ENCODE measurements around the gene HNRNPK. TPM values are rescaled to one million over a fixed set of nuclear protein-coding genes. Genes with fewer than 3 reads are reported as not detected.
A peak's percentile ranks its signal among the peaks of the same experiment; 100 is the strongest.

The HNRNPK gene
- total and polyA plus RNA-seq, 4 donors = 137 to 403 (median 231) TPM

DNA sequence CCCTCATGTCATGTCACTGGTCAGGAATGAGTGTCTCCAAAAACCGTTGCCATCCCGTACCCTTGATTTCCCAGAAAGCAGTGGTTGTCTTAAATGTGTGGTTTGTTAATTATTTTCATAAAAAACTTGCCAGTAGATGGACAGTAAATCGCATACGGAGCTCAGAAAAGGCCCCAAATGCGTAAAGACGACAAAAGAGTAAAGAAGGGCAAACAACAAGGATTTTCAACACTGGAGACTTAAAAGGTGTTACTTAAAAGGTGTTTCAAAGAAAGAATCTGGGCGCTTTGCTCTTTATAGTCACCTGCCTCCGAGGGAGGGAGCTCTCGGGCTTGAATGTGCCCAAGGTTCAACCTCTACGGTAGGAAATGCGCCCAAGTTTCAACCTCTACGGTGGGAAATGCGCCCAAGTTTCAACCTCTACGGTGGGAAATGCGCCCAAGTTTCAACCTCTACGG, 59.5 kb downstream of the HNRNPK start:
- Histone ChIP-seq H3K4me3 (ENCODE audit: low read depth in 1 of 3, low read length in 3 of 3) (peak overlapping the region; percentile 75 to 99 (median 84)), H3K9me3 (ENCODE audit: control insufficient read depth in 4 of 4, low read length in 3 of 4) (no peaks in the 10 kb centered on the region), H3K9ac (ENCODE audit: low read depth in 1 of 2, low read length in 2 of 2) (peak overlapping the region; percentile 68 to 93), H3K27ac (ENCODE audit: low read depth in 1 of 2, low read length in 2 of 2) (peak overlapping the region; percentile 91 to 94), H3K36me3 (ENCODE audit: control insufficient read depth in 4 of 4, insufficient read depth in 3 of 4, low read depth in 1 of 4, low read length in 3 of 4) (no peaks in the 10 kb centered on the region), H3K4me1 (ENCODE audit: control insufficient read depth in 4 of 4, insufficient read depth in 4 of 4, low read length in 3 of 4) (peaks cover 2 to 8% (median 5%) of the 10 kb centered on the region in 4 donors), H3K27me3 (ENCODE audit: control insufficient read depth in 4 of 4, insufficient read depth in 4 of 4, low read length in 3 of 4) (no peaks in the 10 kb centered on the region)
- TF ChIP-seq HNF4A (conservative IDR thresholded peaks at IDR 0.05) (peak; percentile 34), FOXA2 (IDR thresholded peaks at IDR 0.05) (no peak), RAD21 (IDR thresholded peaks at IDR 0.05) (peak; percentile 21 to 63), JUND (IDR thresholded peaks at IDR 0.05) (no peak), GABPA (IDR thresholded peaks at IDR 0.05 in 1 of 2, conservative IDR thresholded peaks at IDR 0.05 in 1 of 2) (peak in 1 of 2 donors; percentile 9), SP1 (IDR thresholded peaks at IDR 0.05) (peak; percentile 27), FOXA1 (IDR thresholded peaks at IDR 0.05) (no peak), TAF1 (conservative IDR thresholded peaks at IDR 0.05) (no peak)
- TF ChIP-seq, protein P1, sequence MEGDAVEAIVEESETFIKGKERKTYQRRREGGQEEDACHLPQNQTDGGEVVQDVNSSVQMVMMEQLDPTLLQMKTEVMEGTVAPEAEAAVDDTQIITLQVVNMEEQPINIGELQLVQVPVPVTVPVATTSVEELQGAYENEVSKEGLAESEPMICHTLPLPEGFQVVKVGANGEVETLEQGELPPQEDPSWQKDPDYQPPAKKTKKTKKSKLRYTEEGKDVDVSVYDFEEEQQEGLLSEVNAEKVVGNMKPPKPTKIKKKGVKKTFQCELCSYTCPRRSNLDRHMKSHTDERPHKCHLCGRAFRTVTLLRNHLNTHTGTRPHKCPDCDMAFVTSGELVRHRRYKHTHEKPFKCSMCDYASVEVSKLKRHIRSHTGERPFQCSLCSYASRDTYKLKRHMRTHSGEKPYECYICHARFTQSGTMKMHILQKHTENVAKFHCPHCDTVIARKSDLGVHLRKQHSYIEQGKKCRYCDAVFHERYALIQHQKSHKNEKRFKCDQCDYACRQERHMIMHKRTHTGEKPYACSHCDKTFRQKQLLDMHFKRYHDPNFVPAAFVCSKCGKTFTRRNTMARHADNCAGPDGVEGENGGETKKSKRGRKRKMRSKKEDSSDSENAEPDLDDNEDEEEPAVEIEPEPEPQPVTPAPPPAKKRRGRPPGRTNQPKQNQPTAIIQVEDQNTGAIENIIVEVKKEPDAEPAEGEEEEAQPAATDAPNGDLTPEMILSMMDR (IDR thresholded peaks at IDR 0.05; ENCODE audit: low read depth, low read length, missing input control) = no peak
- TF ChIP-seq, protein P2, sequence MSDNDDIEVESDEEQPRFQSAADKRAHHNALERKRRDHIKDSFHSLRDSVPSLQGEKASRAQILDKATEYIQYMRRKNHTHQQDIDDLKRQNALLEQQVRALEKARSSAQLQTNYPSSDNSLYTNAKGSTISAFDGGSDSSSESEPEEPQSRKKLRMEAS (IDR thresholded peaks at IDR 0.05) = peak; percentile 53
- WGBS = 2% methylated on average over 16 of the region's 16 CpGs
- DNase-seq (ENCODE audit: low spot score) = no peak

DNA sequence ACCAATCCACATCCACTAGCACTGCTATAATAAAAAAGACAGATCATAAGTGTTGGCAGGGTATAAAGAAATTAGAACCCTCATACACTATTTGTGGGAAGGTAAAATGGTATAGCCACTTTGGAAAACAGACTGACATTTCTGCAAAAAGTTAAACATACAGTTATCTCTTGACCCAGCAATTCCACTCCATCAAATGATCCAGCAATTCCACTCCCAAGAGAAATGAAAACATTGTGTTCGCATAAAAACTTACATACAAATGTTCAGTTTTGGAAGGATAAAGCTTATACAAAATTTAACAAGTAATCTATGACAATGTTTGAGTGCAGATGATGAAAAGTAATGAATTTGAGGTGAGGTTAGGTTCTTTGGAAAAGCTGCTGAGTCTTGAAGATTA, 60.9 kb downstream of the HNRNPK start:
- Histone ChIP-seq H3K4me3 (ENCODE audit: low read depth in 1 of 3, low read length in 3 of 3) (no peak overlapping the region), H3K27me3 (ENCODE audit: control insufficient read depth in 4 of 4, insufficient read depth in 4 of 4, low read length in 3 of 4) (no peaks in the 10 kb centered on the region), H3K4me1 (ENCODE audit: control insufficient read depth in 4 of 4, insufficient read depth in 4 of 4, low read length in 3 of 4) (peaks cover 2 to 8% (median 5%) of the 10 kb centered on the region in 4 donors), H3K9me3 (ENCODE audit: control insufficient read depth in 4 of 4, low read length in 3 of 4) (no peaks in the 10 kb centered on the region), H3K9ac (ENCODE audit: low read depth in 1 of 2, low read length in 2 of 2) (no peak overlapping the region), H3K27ac (ENCODE audit: low read depth in 1 of 2, low read length in 2 of 2) (no peak overlapping the region), H3K36me3 (ENCODE audit: control insufficient read depth in 4 of 4, insufficient read depth in 3 of 4, low read depth in 1 of 4, low read length in 3 of 4) (no peaks in the 10 kb centered on the region)
- TF ChIP-seq, protein P1 (IDR thresholded peaks at IDR 0.05; ENCODE audit: low read depth, low read length, missing input control) = no peak
- TF ChIP-seq YY1 (IDR thresholded peaks at IDR 0.05) (no peak), HNF4A (conservative IDR thresholded peaks at IDR 0.05) (no peak), FOXA2 (IDR thresholded peaks at IDR 0.05) (no peak), SP1 (IDR thresholded peaks at IDR 0.05) (no peak), TAF1 (conservative IDR thresholded peaks at IDR 0.05) (no peak), EGR1 (IDR thresholded peaks at IDR 0.05; ENCODE audit: low read depth in 2 of 2) (no peak), NR2F2 (IDR thresholded peaks at IDR 0.05) (no peak), FOXA1 (IDR thresholded peaks at IDR 0.05) (no peak), RXRA (IDR thresholded peaks at IDR 0.05) (no peak), HNF4G (IDR thresholded peaks at IDR 0.05) (no peak), RAD21 (IDR thresholded peaks at IDR 0.05) (no peak), GABPA (IDR thresholded peaks at IDR 0.05 in 1 of 2, conservative IDR thresholded peaks at IDR 0.05 in 1 of 2) (no peak)
- TF ChIP-seq, protein P3, sequence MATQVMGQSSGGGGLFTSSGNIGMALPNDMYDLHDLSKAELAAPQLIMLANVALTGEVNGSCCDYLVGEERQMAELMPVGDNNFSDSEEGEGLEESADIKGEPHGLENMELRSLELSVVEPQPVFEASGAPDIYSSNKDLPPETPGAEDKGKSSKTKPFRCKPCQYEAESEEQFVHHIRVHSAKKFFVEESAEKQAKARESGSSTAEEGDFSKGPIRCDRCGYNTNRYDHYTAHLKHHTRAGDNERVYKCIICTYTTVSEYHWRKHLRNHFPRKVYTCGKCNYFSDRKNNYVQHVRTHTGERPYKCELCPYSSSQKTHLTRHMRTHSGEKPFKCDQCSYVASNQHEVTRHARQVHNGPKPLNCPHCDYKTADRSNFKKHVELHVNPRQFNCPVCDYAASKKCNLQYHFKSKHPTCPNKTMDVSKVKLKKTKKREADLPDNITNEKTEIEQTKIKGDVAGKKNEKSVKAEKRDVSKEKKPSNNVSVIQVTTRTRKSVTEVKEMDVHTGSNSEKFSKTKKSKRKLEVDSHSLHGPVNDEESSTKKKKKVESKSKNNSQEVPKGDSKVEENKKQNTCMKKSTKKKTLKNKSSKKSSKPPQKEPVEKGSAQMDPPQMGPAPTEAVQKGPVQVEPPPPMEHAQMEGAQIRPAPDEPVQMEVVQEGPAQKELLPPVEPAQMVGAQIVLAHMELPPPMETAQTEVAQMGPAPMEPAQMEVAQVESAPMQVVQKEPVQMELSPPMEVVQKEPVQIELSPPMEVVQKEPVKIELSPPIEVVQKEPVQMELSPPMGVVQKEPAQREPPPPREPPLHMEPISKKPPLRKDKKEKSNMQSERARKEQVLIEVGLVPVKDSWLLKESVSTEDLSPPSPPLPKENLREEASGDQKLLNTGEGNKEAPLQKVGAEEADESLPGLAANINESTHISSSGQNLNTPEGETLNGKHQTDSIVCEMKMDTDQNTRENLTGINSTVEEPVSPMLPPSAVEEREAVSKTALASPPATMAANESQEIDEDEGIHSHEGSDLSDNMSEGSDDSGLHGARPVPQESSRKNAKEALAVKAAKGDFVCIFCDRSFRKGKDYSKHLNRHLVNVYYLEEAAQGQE (IDR thresholded peaks at IDR 0.05) = no peak
- TF ChIP-seq, protein P4, sequence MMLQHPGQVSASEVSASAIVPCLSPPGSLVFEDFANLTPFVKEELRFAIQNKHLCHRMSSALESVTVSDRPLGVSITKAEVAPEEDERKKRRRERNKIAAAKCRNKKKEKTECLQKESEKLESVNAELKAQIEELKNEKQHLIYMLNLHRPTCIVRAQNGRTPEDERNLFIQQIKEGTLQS (IDR thresholded peaks at IDR 0.05) = no peak
- TF ChIP-seq, protein P5, sequence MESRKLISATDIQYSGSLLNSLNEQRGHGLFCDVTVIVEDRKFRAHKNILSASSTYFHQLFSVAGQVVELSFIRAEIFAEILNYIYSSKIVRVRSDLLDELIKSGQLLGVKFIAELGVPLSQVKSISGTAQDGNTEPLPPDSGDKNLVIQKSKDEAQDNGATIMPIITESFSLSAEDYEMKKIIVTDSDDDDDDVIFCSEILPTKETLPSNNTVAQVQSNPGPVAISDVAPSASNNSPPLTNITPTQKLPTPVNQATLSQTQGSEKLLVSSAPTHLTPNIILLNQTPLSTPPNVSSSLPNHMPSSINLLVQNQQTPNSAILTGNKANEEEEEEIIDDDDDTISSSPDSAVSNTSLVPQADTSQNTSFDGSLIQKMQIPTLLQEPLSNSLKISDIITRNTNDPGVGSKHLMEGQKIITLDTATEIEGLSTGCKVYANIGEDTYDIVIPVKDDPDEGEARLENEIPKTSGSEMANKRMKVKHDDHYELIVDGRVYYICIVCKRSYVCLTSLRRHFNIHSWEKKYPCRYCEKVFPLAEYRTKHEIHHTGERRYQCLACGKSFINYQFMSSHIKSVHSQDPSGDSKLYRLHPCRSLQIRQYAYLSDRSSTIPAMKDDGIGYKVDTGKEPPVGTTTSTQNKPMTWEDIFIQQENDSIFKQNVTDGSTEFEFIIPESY (IDR thresholded peaks at IDR 0.05) = no peak
- DNase-seq (ENCODE audit: low spot score) = no peak
- whole genome bisulfite sequencing = 100% methylated on average over 1 of the region's 1 CpG

All from liver (tissue), 9 donors.